GM12891 (cell line): ENCODE measurements around the gene TK1.

Experiments used
- DNase-seq: peaks from one replicate; pipeline ENCODE4 v3.0.0; 2011; ENCODE audit warnings: low spot score; ENCODE audit not compliant: insufficient read length
- FAIRE-seq: peaks from 2 replicates; lab custom pipeline; 2011; peaks lifted over from hg19 to GRCh38; lab: Jason Lieb, UNC
- PAX5 ChIP-seq: IDR thresholded peaks from 2 replicates; pipeline ENCODE4 v1.6.1; 2011; ENCODE audit warnings: low read length, moderate library complexity, mild to moderate bottlenecking; ENCODE audit not compliant: insufficient read depth, severe bottlenecking
- POLR2A ChIP-seq: IDR thresholded peaks from 2 replicates; pipeline ENCODE4 v1.6.1; 2011; ENCODE audit warnings: low read depth, low read length, control low read depth
- POLR2AphosphoS5 ChIP-seq: IDR thresholded peaks from 2 replicates; pipeline ENCODE4 v1.6.1; 2011; ENCODE audit warnings: low read depth, low read length, control low read depth
- POU2F2 ChIP-seq: IDR thresholded peaks from 2 replicates; pipeline ENCODE4 v1.6.1; 2011; ENCODE audit warnings: low read depth, mild to moderate bottlenecking, control low read depth, low read length, moderate library complexity
- SPI1 ChIP-seq: IDR thresholded peaks from 2 replicates; pipeline ENCODE4 v1.6.1; 2011; ENCODE audit warnings: low read depth, low read length, control low read depth
- TAF1 ChIP-seq: IDR thresholded peaks from 2 replicates; pipeline ENCODE4 v1.6.1; 2011; ENCODE audit warnings: low read depth, low read length, control low read depth

The TK1 gene

DNA sequence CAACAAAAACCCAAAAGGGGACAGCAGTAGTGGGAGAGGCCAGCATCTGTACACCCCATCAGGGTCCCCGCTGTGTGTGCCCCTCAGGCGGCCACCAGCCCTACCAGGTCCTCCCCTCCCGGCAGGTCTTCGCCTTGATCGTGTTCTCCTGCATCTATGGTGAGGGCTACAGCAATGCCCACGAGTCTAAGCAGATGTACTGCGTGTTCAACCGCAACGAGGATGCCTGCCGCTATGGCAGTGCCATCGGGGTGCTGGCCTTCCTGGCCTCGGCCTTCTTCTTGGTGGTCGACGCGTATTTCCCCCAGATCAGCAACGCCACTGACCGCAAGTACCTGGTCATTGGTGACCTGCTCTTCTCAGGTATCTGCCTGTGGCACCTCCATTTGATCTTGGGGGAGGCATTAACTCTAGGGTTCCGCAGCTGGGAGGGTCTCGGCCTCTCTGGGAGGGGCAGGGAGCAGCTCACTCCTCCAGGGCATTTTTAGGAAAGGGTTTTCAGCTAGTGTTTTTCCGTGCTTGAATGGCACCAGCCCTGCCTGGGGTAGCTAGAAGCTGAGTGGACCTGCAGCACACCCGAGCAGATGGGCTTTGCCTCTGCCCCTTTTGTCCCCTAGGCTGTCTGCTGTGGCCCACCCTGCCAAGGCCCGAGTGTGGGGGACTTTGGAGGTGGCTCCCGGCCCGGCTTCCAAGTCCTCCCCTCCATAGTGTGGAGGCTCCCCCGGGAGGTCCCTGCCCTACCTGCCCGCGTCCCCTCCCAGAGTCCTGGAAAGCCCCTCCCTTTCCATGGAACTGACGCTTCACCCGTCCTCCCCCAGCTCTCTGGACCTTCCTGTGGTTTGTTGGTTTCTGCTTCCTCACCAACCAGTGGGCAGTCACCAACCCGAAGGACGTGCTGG lies 15.9 kb downstream of the TK1 start:
- FAIRE-seq: no peak

DNA sequence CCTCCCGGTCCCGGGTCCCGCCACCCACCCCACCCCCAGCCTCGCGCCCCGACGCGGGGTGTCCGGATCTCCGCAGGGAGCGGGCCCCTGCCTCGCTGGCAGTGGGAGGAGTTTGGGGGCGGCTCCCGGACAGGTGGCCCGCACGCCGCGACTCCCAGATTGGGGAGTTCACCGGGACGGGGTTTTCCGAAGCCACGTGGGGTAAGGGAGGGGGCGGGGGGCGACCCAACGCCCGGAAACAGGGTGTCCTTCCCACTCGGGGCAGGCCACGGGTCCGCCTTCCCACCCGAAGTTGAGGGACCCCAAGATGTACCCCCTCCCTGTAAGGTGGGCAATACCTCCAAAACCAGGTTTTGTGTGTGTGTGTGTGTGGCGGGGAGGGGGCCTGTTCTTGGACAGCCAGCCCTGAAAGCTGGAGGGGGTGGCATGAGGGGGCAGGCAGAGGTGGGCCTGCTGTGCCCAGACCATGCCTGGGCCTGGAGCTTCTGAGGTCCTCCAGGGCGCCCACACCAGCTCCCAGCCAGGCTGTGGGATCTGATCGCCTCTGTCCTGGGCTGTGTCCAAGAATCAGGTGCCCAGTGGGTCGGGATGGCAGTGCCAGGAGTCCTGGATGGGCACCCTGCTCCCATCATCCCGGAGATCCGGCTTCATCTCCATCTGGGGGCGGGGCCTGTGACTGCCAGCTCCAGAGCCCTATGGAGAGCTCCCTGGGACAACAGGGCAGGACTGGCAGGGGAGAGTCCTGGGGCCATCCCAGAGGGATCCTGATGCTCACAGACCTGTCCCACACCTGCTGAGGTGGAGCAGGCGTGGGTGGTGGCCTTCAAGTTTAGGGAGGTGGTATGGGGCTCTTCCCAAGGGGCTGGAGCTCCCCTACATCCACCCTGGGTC lies 17.7 kb downstream of the TK1 start:
- DNase-seq (no peak), FAIRE-seq (peak; percentile 80)
- TF ChIP-seq POLR2A (0 out of 2 replicates have a peak, but pooled peaks have one; percentile 46), POU2F2 (no peak)

More for the DNA sequence above, 15.9 kb downstream of the TK1 start:
- no peak for TF ChIP-seq POU2F2
- no peak for TF ChIP-seq TAF1
- no peak for TF ChIP-seq PAX5
- TF ChIP-seq POLR2AphosphoS5: peak; percentile 24; the same call in 1 of the 2 replicates
- peak; percentile 54; the same call in 1 of the 2 replicates for TF ChIP-seq POLR2A
- TF ChIP-seq SPI1: no peak
- no peak for DNase-seq

DNA sequence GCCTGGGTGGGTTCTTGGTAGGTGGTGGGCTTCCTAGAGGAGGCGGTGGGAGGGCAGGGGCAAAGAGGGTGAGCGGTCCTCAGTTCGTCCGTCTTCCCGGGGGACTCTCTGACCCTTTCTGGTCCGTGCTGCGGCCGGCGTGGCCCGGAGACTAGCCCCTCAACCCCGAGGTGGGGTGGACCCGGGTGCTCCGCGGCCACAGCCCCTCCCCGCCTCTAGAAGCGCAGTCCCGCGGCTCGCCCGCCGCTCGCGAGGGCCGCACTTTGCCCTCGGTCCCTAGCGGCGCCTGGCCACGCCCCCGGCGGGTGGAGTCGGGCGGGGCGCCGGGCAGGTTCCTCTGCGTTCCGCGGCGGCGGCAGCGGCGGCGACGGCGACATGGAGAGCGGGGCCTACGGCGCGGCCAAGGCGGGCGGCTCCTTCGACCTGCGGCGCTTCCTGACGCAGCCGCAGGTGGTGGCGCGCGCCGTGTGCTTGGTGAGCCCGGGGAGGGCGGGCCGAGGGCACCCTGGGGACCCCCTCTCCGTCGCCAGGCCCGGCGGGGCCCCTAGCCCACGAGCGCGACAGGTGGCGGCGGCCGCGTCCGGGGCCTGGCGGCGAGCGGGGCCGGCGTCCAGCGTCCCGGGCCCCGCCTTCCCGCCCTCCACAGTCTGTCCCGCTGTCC lies 18.5 kb downstream of the TK1 start, which contains the start of gene SYNGR2:
Gene SYNGR2 (plus strand): TSS at position 340 of the 661 bp plus-strand sequence. CDS start 36 bp downstream, at position 376.
- DNase-seq (peak; percentile 96), FAIRE-seq (peak; percentile 95)
- TF ChIP-seq POLR2AphosphoS5 (peak; percentile 67; the same call in 1 of the 2 replicates), SPI1 (no peak; the same call in 1 of the 2 replicates), POLR2A (peak; percentile 21)

DNA sequence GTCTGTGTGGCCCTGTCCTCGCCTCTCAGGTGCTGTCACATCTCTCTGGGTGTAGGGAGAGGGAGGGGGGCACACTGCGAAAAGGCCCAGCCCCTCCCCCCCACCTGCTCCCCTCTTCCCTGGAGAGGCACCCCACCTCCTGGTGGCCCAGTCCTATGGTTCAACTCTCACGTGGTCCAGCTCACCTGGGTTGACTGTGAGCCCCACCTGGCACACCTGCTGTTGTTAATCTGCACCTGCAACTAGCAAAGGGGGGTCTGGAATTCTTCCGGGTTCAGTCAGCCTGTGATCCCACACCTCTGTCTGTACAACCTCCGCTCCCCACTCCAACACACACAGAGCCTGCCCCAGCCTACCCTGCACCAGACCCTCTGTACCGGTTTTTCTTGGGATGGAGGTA lies 20.4 kb downstream of the TK1 start:
- no peak for TF ChIP-seq PAX5
- no peak for TF ChIP-seq SPI1
- TF ChIP-seq TAF1: no peak
- TF ChIP-seq POU2F2: no peak
- TF ChIP-seq POLR2A: no peak
- no peak for TF ChIP-seq POLR2AphosphoS5
- DNase-seq (no peak), FAIRE-seq (peak; percentile 5)

DNA sequence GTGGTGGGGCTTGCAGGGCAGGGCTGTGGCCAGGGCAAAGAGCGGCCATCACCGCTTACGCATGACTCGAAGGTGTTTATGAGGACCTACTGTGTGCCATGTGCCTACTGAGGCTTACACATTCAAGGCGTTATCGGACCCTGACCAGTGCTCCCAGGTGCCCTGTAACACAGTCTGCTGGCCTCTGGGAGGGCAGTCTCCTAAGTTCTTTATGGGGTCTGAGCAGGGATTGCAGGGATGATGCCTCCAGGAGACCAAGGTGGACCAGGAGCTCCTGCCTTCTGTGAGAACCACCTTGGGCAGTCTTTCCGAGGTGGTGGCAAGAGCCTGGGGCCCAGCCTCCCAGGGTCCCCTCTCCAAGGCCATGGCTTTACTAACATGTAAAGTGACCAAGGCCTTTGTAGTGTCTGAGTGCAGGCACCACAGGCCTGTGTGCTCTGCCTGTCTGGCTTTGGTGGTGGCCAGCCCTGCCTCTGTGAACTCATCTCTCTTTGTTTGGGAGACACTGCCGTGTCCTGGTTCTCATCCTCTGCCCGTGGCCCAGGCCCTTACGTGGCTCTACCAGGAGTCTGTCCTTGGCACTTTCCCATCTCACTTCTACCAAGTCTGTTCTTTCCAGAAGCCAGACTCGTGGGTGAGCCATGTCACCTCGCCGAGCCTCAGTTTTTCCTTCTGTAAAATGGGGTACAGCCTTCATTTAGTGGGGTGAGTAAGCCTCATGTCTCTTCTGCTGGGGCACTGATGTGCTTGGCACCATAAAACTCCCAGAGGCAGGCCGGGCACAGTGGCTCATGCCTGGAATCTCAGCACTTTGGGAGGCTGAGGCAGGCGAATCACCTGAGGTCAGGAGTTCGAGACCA lies 21.9 kb downstream of the TK1 start:
- FAIRE-seq (no peak), DNase-seq (no peak)
- TF ChIP-seq SPI1 (no peak), PAX5 (no peak), POLR2A (no peak), TAF1 (no peak), POU2F2 (no peak), POLR2AphosphoS5 (no peak)

DNA sequence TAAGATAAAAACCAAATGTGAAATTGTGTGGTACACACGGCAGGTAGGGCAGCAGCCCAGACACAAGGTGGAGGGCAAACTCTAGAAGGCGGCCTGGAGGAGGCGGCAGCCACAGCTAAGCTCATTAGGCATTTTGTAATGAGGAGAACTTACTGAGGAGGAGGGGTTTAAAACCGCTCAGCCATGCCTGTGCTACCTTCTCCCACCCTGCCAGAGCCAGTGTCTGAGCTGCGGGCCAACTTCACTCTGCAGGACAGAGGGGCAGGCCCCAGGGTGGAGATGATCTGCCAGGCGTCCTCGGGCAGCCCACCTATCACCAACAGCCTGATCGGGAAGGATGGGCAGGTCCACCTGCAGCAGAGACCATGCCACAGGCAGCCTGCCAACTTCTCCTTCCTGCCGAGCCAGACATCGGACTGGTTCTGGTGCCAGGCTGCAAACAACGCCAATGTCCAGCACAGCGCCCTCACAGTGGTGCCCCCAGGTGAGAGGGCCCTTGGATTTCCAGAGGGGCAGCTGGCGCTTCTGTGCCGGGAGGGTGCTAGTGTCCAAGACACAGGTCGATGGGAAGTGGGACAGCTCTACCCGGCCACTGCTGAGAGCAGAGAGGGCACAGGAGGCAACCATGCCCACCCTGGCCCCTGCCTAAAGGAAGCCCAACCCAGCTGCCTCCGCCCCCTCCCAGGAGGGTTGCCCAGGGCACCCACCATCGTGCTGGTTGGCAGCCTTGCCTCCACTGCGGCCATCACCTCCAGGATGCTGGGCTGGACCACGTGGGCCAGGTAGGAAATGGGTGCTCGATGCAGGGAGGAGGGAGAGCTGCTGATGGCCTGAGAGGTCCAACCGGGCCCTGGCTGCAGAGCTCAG lies 22.7 kb downstream of the TK1 start:
- DNase-seq: no peak
- no peak for TF ChIP-seq POU2F2
- no peak for TF ChIP-seq SPI1
- no peak for TF ChIP-seq POLR2A
- no peak for TF ChIP-seq POLR2AphosphoS5
- TF ChIP-seq TAF1: no peak
- no peak for TF ChIP-seq PAX5
- no peak for FAIRE-seq

DNA sequence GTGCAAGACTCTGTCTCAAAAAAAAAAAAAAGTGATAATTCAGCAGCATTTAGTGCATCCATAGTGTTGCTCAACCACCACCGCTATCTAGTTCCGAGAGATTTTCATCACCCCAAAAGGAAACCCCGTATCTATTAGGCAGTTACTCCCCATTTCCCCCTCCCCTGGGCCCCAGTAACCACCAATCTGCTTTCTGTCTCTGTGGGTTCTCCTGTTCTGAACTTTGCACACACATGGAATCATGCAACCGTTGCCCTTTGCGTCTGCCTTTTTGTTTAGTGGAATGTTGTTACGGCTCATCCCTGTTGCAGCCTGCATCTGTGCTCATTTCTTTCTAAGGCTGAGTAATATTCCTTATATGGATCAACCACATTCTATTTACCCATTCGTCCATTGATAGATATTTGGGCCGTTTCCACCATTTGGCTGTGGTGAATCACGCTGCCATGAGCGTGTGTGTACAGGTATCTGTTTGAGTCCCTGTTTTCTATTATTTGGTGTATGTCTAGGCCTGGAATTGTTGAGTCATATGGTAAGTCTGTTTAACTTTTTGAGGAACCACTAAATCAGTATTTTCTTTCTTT lies 27.2 kb downstream of the TK1 start:
- DNase-seq (no peak), FAIRE-seq (peak; percentile 85)
- TF ChIP-seq PAX5 (peak; percentile 32), POU2F2 (peak; percentile 60; the same call in 1 of the 2 replicates), POLR2AphosphoS5 (no peak), TAF1 (no peak), POLR2A (no peak), SPI1 (peak; percentile 51; the same call in 1 of the 2 replicates)
